Effector memory CD8-positive, alpha-beta T cell (primary cell): ENCODE data around the gene TMPRSS2.

Experiments
- ATAC-seq: fragments of 150-1000 bp; cut with Tn5 transposase; replicated peaks from 2 replicates; pipeline ENCODE4 v1.10.0; 2021; ENCODE audit warnings: mild to moderate bottlenecking, moderate library complexity
- DNase-seq, 3 experiments: peaks; one replicate each; pipeline ENCODE4 v3.0.0; 2021
- H3K27ac Mint-ChIP-seq, 2 donors: one replicate each; pipeline ENCODE4 v1.8.0; 2022; ENCODE audit warnings: mild to moderate bottlenecking in 2 of 2, mixed read lengths in 2 of 2, moderate library complexity in 2 of 2
- H3K27me3 Mint-ChIP-seq, 2 donors: one replicate each; pipeline ENCODE4 v1.8.0; 2022; ENCODE audit warnings: mixed read lengths in 2 of 2
- H3K36me3 Mint-ChIP-seq: one replicate; pipeline ENCODE4 v1.8.0; 2022; ENCODE audit warnings: mild to moderate bottlenecking, moderate library complexity, mixed read lengths; ENCODE audit not compliant: insufficient read depth
- H3K4me1 Mint-ChIP-seq, 2 donors: one replicate each; pipeline ENCODE4 v1.8.0; 2022; ENCODE audit warnings: low read depth in 2 of 2, mixed read lengths in 2 of 2
- H3K4me3 Mint-ChIP-seq, 2 donors: one replicate each; pipeline ENCODE4 v1.8.0; 2022; ENCODE audit warnings: mild to moderate bottlenecking in 2 of 2, mixed read lengths in 2 of 2, moderate library complexity in 2 of 2
- H3K9me3 Mint-ChIP-seq, 2 donors: one replicate each; pipeline ENCODE4 v1.8.0; 2022; ENCODE audit warnings: mixed read lengths in 2 of 2

TMPRSS2 gene

GRCh38 chr21:41444703-41445464 is 63.1 kb downstream of the TMPRSS2 start:
- Mint-ChIP-seq H3K4me1 (no peaks in the 10 kb centered on the region), H3K36me3 (peaks cover 65% of the 10 kb centered on the region), H3K9me3 (no peaks in the 10 kb centered on the region), H3K27me3 (no peaks in the 10 kb centered on the region), H3K4me3 (no peak overlapping the region), H3K27ac (no peak overlapping the region)
- DNase-seq (no peak), ATAC-seq (no peak)

- ATAC-seq (no peak), DNase-seq (no peak)
- Mint-ChIP-seq H3K27ac (no peak overlapping the region), H3K36me3 (peaks cover 58% of the 10 kb centered on the region), H3K4me1 (no peaks in the 10 kb centered on the region), H3K9me3 (no peaks in the 10 kb centered on the region), H3K27me3 (no peaks in the 10 kb centered on the region), H3K4me3 (no peak overlapping the region)
Observed at GRCh38 chr21:41443562-41443961, 64.4 kb downstream of the TMPRSS2 start.

GRCh38 chr21:41442481-41443186 is 65.3 kb downstream of the TMPRSS2 start:
- ATAC-seq = no peak
- Mint-ChIP-seq H3K27me3 (no peaks in the 10 kb centered on the region), H3K9me3 (no peaks in the 10 kb centered on the region), H3K36me3 (peaks cover 62% of the 10 kb centered on the region), H3K4me1 (no peaks in the 10 kb centered on the region), H3K4me3 (no peak overlapping the region), H3K27ac (peak overlapping the region in 1 of 2 donors; percentile 55)
- DNase-seq = no peak

GRCh38 chr21:41441546-41441945 is 66.4 kb downstream of the TMPRSS2 start:
- Mint-ChIP-seq H3K9me3 (no peaks in the 10 kb centered on the region), H3K27me3 (no peaks in the 10 kb centered on the region), H3K36me3 (peaks cover 55% of the 10 kb centered on the region), H3K4me1 (no peaks in the 10 kb centered on the region), H3K4me3 (peak overlapping the region in 1 of 2 donors; percentile 13), H3K27ac (peak overlapping the region; percentile 9 to 86)
- ATAC-seq (no peak), DNase-seq (no peak)

- Mint-ChIP-seq H3K4me3 (no peak overlapping the region), H3K36me3 (peaks cover 54% of the 10 kb centered on the region), H3K27me3 (no peaks in the 10 kb centered on the region), H3K9me3 (no peaks in the 10 kb centered on the region), H3K4me1 (peaks cover 0 to 3% of the 10 kb centered on the region in 2 donors), H3K27ac (no peak overlapping the region)
- DNase-seq = no peak
- ATAC-seq = no peak
Observed at GRCh38 chr21:41439248-41439647, 68.7 kb downstream of the TMPRSS2 start.

- H3K4me3 Mint-ChIP-seq = no peak overlapping the region
- no peak for ATAC-seq
- H3K4me1 Mint-ChIP-seq = peaks cover 0 to 3% of the 10 kb centered on the region in 2 donors
- DNase-seq = no peak
- H3K9me3 Mint-ChIP-seq = no peaks in the 10 kb centered on the region
- no peak overlapping the region for H3K27ac Mint-ChIP-seq
- peaks cover 49% of the 10 kb centered on the region for H3K36me3 Mint-ChIP-seq
- no peaks in the 10 kb centered on the region for H3K27me3 Mint-ChIP-seq
Observed at GRCh38 chr21:41438425-41439113, 69.4 kb downstream of the TMPRSS2 start.

GRCh38 chr21:41437729-41438128 is 70.2 kb downstream of the TMPRSS2 start:
- H3K9me3 Mint-ChIP-seq = no peaks in the 10 kb centered on the region
- H3K4me1 Mint-ChIP-seq = peaks cover 0 to 3% of the 10 kb centered on the region in 2 donors
- H3K4me3 Mint-ChIP-seq = no peak overlapping the region
- DNase-seq = no peak
- H3K36me3 Mint-ChIP-seq = peaks cover 53% of the 10 kb centered on the region
- no peak overlapping the region for H3K27ac Mint-ChIP-seq
- H3K27me3 Mint-ChIP-seq = no peaks in the 10 kb centered on the region
- ATAC-seq = no peak

GRCh38 chr21:41435706-41436105 is 72.3 kb downstream of the TMPRSS2 start:
- Mint-ChIP-seq H3K9me3 (no peaks in the 10 kb centered on the region), H3K27me3 (no peaks in the 10 kb centered on the region), H3K4me3 (no peak overlapping the region), H3K27ac (peak overlapping the region in 1 of 2 donors; percentile 20), H3K36me3 (peaks cover 57% of the 10 kb centered on the region), H3K4me1 (peaks cover 0 to 3% of the 10 kb centered on the region in 2 donors)
- DNase-seq (no peak), ATAC-seq (no peak)

GRCh38 chr21:41433566-41433965 is 74.4 kb downstream of the TMPRSS2 start:
- no peak overlapping the region for H3K4me3 Mint-ChIP-seq
- no peaks in the 10 kb centered on the region for H3K27me3 Mint-ChIP-seq
- H3K27ac Mint-ChIP-seq = no peak overlapping the region
- H3K4me1 Mint-ChIP-seq = peaks cover 0 to 7% of the 10 kb centered on the region in 2 donors
- H3K9me3 Mint-ChIP-seq = no peaks in the 10 kb centered on the region
- ATAC-seq (no peak), DNase-seq (no peak)
- H3K36me3 Mint-ChIP-seq = peaks cover 61% of the 10 kb centered on the region

GRCh38 chr21:41432562-41433460 is 75.1 kb downstream of the TMPRSS2 start:
- Mint-ChIP-seq H3K27ac (no peak overlapping the region), H3K27me3 (no peaks in the 10 kb centered on the region), H3K4me1 (peaks cover 0 to 13% of the 10 kb centered on the region in 2 donors), H3K4me3 (no peak overlapping the region), H3K9me3 (no peaks in the 10 kb centered on the region), H3K36me3 (peaks cover 53% of the 10 kb centered on the region)
- ATAC-seq = no peak
- DNase-seq = no peak

GRCh38 chr21:41431788-41432548 is 76.0 kb downstream of the TMPRSS2 start:
- Mint-ChIP-seq H3K9me3 (no peaks in the 10 kb centered on the region), H3K36me3 (peaks cover 50% of the 10 kb centered on the region), H3K27me3 (no peaks in the 10 kb centered on the region), H3K4me3 (no peak overlapping the region), H3K4me1 (peaks cover 6 to 21% of the 10 kb centered on the region in 2 donors), H3K27ac (no peak overlapping the region)
- ATAC-seq = no peak
- DNase-seq = no peak

GRCh38 chr21:41429925-41430491 is 78.0 kb downstream of the TMPRSS2 start:
- ATAC-seq = no peak
- Mint-ChIP-seq H3K27me3 (no peaks in the 10 kb centered on the region), H3K9me3 (no peaks in the 10 kb centered on the region), H3K4me3 (no peak overlapping the region), H3K27ac (peak overlapping the region in 1 of 2 donors; percentile 32), H3K4me1 (peaks cover 15 to 32% of the 10 kb centered on the region in 2 donors), H3K36me3 (peaks cover 47% of the 10 kb centered on the region)
- DNase-seq = no peak
